ENCODE measurements around the gene GASK1A.

The GASK1A gene

DNA sequence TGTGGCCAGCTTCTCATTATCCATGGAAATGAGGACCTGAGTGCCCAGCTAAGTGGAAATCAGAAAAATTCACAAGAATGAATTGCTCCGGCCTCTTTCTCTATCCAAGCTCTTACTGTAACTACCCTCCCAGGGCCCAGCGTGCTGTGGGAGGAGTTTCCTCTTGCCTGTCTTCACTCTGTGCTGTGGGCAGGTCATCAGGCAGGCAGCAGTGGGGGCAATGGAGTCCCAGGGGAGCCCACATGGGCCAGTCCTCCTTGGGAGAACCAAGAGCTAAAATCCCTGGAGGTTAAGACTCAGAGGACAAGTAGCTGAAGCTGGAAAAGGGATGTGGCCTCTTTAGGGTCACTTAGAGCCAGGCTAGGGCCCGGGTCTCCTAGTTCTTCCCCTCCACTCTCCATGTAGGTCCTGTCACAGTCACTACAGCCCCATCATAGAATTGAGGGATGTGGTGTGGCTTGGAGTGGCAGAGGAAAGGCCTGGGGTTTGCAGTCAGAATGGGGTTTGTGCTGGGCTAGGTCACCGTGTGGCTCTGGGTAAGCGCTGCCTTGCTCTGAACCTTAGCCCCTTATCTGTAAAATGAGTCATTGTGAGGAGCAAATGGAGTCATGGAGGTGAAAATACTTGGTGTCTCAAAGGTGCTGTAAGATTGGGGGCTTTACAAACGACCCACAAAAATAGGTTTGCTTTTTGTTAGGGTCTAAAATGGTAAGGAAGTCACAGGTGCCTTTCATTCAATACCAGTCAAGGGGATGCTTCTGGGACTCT, 3.7 kb downstream of the GASK1A start:
- DNase-seq (ENCODE audit: low read depth in 2 of 2) = no peak

DNA sequence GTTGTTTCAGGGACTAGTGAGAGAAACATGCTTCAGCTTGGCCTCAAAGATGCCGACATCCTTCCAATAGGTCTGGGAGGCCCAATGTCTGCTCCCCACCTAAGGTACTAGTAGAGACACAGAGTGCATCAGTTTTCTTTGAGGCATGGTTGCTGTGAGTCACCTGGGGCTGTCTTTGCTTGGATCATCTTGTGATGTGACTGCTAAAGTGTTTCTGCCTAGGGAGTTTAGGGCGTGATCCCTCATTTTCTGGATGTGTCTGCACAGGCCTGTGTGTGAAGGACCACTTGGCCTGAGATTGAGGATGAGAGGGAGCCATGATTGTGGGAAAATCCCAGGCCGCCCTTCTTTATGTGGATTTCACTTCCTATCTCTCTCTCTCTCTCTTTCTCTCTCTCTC, 4.8 kb downstream of the GASK1A start:
- no peak for DNase-seq (ENCODE audit: low read depth in 2 of 2)

DNA sequence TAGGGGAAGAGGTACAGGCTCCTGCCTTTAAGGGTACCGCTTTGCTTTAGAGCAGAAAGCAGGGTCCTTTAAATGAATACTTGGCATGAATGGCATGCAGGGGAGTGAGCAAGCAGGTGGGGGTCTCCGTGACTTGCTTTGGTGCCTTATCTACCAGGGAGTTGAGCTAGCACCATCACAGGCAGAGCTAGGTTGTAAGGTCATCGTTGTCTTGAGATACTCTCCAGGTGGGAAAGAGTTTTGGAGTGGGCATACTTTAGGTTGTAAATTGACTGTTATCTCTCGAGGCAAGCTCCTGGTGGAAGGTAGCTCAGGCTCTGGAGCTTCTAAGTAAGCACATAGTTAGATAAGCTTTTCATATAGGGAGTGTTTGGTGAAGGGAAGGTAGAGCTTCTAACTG, 5.6 kb downstream of the GASK1A start:
- DNase-seq (ENCODE audit: low read depth in 2 of 2) = no peak

DNA sequence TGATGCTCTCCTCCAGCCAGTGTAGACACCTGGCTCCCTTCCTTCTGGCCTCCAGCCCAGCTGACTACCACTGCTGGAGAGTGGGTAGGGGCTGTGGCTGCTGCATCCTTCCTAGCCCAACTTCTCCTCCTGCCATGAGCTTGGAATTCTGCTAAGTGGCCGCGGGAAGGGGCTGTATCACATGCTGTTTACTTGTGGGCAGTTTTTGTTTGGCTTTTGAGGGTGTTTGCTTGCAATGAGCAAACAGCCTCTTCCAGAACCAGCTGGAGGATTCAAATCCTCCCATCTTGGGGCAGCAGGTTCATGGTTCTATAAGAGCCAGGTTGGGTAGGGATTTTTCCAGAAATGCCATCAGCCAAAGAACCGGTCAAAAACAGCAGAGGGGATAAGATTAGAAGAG, 9.0 kb downstream of the GASK1A start:
- DNase-seq (ENCODE audit: low read depth in 2 of 2) = no peak

DNA sequence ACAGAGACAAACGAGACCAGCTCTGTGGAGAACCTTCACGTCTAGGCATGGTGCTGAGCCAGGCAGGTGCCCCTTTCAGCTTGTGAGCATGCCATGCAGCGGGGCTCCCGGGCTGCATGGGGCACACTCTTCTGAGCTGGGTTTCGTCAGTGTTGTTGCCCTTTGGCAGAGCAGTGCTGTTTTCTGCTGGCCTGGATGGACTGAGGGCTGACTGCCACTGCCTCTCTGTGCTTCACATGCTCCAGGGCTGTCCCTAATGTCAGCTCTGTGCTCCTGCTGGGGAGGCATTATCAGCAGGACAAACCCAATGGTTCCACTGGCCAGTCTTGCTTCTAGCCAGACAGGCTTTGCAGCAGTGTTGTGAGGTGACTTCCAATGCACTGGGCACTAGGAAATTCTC, 9.5 kb downstream of the GASK1A start:
- DNase-seq (ENCODE audit: low read depth in 2 of 2) = no peak

DNA sequence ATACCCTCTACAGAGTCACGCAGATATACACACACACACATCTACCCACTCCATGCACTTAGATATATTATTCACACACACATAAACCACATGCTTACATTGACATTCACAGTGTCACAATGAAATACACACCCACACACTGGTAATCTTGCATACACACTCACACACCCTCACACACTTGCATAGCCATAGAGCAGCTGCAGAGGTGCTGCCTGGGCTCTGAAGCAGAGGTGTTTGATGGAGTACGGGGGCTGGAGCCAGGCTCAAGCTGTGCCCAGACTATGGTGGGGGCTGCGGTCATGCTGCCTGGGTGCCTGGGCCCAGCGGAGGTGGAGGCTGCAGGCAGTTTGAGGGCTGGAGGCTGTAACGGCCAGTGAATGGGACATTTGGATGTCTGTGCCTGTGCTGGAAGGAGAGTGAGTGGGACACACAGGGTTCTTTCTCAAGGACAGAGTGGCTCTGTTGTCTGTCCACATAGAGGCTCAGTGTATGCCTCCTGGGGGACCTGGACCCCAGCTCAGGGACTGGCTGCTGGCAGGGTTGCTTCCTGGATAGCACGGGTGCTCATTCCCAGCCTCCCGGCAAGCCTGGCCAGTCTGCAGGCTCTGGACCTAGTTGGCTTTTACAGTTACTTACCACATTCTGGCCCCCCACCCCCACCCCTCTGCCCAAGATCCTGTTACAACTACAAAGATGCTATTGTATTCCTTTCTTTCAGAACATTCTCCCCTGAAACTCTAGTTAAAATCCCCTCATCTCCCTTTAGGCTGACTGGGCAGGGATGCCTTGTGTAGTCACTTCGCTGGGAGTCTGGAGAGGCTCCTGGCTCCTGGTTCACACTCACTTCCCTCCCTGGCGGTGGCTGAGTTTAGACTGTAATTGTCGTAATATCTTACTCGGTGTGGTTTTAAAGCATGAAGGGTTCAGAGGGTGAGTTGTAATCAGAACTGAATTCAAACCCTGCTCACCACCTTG, 12.5 kb downstream of the GASK1A start:
- DNase-seq (ENCODE audit: low read depth in 2 of 2) = no peak

DNA sequence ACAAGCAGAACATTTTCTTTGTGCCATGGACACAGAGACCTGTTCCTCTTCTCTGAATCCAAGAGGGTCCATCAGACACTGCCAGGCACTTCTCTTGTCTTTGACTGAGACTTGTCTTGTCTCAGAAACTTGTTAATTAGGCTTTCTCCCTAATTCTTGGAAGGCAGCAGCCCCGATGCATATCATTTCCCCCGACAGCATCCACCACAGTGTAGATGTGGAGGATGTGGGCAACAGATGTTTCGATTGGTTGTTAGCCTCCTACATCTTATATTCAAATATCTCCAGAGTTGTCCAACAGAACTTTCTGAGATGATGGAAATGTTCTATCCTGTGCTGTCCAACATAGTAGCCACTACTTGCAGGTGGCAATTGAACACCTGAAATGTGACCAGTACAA, 15.5 kb downstream of the GASK1A start:
- DNase-seq (ENCODE audit: low read depth in 2 of 2) = no peak

DNA sequence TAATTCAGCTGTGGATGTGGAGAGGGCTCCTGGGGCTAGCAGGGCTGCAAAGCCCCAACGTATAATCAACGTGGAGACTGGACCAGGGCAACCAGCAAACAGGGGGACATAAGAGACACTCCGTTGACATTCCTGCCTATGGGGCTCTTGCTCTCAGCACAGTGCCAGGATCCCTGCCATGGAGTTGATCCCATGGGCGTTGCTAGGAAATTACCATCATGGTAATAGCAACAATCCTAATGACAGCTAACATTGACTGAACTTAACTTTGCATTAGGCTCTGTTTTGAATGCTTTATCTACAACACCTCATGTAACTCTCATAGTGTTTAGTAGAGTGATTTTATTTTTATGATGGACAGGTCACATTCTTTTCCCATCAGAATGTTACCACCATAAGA, 16.9 kb downstream of the GASK1A start:
- DNase-seq (ENCODE audit: low read depth in 2 of 2) = no peak

DNA sequence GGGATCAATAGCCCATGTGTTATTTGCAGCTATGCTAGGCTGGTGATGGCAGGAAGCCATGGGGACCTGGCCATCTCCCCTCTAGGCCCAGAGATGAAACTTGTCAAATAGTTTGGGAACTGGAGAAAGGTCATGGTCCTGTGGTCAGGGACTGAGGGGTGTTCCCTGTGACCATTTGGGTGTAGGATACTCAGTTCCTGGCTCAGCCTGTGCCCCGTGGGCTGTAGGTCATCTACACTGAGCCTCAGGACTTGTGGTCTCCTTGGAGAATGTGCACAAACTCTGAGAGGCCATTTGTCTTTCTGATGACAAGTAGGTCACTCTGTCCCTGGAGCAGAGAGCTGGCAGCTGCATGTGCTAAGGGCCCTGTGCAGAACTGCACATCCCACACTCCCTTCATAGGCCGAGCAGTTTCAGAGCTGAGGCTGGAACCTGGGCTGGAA, 17.5 kb downstream of the GASK1A start:
- no peak for DNase-seq (ENCODE audit: low read depth in 2 of 2)

DNA sequence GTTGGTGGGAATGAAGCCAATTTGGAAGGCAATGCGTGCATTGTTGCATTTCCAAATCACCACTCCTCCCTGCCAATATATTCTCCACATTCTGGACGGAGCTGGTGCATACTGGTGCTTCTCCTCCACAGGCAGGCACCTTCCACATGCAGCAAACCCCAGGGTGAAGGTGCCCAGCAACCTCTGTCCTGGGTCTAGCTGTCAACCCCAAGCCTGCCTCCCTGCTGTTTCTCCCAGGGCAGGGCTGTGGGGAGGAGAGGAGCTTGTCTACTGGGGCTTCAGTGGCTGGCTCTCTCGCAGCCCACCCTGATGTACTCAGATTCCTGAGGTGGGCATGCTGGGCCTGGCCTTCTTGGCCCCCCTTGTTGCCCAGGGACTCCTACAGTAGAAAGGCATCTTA, 20.1 kb downstream of the GASK1A start:
- no peak for DNase-seq (ENCODE audit: low read depth in 2 of 2)

DNA sequence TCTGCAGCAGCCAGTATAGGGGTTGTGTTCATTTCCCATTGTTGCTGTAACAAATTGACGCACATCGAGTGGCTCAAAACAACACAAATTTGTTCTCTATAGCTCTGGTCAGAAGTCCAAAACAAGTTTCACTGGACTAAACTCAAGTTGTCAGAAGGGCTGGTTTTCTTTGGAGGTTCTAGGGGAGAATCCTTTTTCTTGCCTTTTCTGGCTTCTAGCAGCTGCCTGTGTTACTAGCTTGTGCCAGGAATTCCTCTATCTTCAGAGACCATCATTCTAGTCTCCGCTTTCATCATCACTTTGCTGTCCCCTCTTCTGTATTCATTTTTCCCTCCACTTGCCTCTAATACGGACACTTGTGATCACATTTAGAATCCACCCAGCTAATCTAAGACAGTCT, 20.5 kb downstream of the GASK1A start:
- DNase-seq (ENCODE audit: low read depth in 2 of 2) = no peak

DNA sequence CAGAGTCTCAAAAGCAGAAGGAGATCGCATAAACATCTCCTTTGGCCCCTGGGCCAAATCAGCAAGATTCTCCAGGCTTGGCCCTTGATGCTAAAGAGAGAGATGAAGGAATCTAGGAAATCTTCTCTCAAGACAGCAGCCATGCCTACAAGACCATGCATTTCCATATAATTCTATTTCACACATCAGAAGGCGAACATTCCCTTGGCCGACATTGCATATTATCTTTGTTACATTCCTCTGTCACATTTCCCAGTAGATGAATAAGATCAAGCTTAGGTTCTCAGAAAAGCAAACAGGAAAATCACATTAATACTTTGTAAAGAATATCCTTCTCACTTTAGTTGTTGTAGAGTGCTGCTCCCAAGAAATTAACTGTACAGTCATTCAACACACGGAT, 21.3 kb downstream of the GASK1A start:
- DNase-seq (ENCODE audit: low read depth in 2 of 2) = no peak

DNA sequence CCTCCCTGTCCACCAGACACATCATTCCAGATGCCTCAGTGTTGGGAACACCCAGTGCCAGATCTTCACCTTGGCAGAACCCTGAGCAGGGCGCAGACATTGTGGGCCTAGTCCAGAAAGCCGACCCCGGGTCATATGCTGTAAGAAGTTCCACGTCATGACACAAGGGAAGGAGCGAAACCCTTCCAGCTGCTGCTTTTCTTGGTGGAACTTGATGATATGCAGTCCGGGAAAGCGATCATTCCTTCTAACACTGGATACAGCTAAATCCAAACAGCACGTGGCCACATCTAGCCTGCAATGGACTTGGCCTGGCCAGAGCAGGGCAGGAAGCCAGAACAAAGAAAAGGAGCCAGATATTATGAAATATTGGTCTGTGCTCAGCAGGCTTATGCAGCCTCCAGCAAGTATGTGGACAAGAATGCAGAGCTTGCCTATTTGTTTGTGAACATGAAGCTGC, 22.0 kb downstream of the GASK1A start:
- DNase-seq (ENCODE audit: low read depth in 2 of 2) = no peak

DNA sequence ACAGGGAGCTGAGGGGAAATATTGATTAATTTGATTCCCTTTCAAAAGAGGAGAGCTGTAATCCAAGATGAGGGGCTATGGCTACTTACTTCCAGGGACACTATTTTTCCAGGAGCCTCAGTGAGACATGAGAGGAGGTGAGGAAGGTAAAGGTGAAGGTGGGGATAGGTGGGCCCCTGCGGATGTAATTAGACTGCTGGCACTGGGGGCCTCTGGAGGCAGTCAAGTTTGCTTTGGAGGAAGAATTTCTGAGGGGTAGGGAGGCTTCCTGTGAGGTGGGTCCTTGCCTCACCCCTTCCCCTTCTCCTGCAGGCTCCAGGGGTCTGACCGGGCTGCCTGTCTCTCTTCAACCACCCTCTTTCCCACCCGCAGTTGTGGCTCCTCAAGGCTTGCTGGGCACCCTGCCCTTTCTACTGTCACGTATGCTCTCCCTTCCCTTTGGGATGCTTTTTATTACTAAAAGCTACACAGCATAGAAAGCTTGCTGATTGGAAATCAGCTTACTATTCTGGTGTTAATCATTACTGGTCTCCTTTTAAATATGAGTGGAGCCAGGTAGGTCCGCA, 22.5 kb downstream of the GASK1A start:
- DNase-seq (ENCODE audit: low read depth in 2 of 2) = no peak

DNA sequence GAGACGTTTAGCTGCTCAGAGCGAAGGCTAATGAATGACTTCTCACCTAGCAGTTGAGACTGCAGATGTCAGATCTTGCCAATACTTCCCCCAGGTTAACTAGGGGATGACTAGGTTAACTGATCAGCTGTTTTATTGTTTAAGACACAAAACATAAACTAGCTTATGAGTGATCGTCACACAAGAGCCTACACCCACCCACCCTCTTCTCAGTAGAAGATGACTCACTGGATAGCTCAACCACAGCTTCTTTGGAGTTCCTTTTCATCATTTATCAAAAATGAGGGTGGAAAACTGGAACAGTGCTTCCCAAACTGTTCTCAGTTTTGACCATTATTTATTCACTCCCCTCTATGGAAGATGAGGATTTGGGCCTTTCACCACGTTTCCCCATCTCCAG, 25.2 kb downstream of the GASK1A start:
- no peak for DNase-seq (ENCODE audit: low read depth in 2 of 2)

DNA sequence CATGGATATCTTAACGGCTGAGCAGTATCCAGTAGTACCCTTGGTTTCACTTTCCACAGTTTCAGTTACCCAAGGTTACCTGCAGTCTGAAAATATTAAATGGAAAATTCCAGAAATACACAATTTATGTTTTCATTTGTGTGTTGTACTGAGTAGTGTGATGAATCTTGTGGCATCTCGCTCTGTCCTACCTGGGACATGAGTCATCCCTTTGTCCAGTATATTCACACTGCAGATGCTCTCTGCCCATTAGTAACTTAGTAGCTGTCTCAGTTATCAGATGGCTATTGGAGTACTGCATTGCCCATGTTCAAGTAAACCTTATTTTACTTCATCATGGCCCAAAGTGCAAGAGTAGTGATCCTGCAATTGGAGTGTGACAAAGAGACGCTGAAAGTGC, 26.1 kb downstream of the GASK1A start:
- no peak for DNase-seq (ENCODE audit: low read depth in 2 of 2)

DNA sequence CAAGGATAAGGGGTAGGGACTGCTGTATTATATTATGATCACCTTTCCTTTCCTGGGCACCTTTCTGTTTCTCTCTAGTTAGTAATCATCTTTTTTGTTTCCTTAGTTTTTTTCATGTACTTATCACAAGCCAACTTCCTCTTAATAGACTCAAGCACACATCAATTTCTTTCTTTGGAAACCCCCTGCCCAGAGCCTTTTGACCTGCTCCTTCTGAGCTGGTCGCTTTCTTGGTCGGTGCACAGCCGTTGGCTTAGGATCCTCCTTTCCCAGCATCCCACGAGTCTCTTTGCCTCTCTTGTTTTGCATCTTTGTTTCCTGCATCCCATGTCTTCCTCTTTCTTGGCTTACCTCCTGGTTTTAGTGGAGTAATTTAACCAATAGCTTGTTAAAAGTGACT, 26.9 kb downstream of the GASK1A start:
- no peak for DNase-seq (ENCODE audit: low read depth in 2 of 2)

DNA sequence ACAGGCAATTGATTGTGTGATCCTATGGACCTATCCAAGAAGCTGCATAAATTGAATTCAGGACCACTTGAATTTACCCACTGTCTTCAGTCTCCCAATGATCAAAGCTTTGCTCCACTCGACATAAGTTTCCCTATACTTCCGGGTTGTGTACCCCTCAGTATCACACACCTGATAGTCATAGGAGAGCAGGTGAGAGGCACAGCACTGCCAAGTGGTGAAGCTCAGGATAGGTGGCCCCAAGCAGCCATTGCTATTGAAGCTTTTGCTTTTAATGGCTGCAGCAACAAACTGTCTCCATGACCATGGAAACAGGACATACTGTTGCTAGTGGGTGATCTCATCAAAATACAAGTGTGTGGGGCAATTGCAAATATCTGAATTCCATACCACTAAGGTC, 27.7 kb downstream of the GASK1A start:
- DNase-seq (ENCODE audit: low read depth in 2 of 2) = no peak

DNA sequence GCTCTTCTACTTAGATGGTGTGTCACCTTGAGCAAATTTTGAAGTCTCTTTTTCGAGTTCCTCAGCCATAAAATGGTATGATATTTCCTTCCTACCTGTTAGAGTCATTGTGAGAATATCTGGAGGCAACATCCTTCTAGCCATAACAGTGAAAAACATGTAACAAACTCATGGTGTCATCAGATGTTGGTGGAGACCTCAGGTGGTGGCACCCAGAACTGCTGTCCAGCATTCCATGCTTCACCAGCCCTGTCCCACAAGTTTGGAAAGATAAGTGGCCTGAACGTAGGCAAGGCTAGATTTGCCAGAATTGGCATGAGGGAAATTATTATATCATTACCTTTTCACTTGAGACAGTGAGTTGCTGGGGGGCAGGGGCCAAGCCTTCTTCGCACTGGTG, 30.4 kb downstream of the GASK1A start:
- no peak for DNase-seq (ENCODE audit: low read depth in 2 of 2)

DNA sequence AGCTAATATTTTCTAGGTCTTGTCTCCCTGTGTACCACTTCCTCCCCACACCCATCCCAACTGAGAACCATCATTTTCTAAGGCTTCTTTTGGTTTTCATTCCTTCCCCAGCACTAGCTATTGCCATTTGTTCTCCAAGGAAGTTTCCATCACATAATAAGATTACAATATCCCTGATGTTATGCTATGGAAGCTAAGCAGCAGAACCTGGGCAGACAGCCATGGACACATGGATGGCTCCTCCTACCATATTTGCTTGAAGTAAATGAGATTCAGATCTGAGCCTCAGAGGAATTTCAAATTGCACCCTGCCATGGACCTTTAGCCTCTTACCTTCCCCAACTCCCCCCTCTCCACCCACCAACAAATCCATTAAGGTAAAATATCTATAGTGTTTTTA, 31.5 kb downstream of the GASK1A start:
- no peak for DNase-seq (ENCODE audit: low read depth in 2 of 2)

DNA sequence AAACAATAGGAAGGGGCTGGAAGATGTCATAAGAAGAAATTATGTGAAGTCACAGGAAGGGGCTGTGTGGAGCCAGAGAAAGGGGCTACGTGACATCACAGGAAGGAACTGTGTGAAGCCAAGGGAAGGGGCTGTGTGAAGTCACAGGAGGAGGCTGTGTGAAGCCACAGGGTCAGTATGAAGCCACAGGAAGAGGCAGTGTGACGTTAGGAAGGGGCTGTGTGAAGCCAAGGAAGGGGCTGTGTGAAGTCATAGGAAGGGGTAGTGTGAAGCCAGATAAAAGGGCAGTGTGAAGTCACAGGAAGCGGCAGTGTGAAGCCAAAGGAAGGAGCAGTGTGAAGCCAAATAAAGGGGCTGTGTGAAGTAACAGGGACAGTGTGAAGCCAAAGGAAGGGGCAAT, 32.5 kb downstream of the GASK1A start:
- DNase-seq (ENCODE audit: low read depth in 2 of 2) = no peak

DNA sequence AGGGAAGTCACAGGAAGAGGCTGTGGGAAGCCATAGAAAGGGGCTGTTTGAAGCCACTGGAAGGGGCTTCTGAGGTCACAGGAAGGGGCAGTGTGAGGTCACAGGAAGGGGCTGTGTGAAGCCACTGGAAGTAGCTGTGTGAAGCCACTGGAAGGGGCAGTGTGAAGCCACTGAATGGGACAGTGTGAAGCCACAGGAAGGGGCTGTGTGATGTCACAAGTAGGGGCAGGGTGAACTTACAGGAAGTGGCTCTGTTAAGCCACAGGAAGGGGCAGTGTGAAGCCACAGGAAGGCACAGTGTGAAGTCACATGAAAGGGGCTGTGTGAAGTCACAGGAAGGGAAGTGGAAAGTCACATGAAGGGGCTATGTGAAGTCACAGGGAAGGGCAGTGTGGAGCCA, 33.1 kb downstream of the GASK1A start:
- DNase-seq (ENCODE audit: low read depth in 2 of 2) = no peak

DNA sequence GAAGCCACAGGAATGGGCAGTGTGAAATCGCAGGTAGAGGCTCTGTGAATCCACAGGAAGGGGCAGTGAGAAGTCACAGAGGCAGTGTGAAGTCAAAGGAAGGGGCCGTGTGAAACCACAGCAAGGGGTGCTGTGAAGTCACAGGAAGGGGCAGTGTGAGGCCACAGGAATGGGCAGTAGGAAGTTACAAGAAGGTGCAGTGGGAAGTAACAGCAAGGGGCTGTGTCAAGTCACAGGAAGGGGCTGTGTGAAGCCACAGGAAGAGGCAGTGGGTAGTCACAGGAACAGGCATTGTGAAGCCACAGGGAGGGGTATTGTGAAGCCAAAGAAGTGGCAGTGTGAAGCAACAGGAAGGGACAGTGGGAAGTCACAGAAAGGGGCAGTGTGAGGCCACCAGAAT, 34.1 kb downstream of the GASK1A start:
- DNase-seq (ENCODE audit: low read depth in 2 of 2) = no peak

Measured in stimulated activated CD8-positive, alpha-beta memory T cell treated with anti-CD3 and anti-CD28 coated beads, Interleukin-2, amount 100 ng/mL, for 1 hour (primary cell).